H1 (cell line): ENCODE measurements around the gene GARS1. TPM values are rescaled to one million over a fixed set of nuclear protein-coding genes. Genes with fewer than 3 reads are reported as not detected.

ENCODE experiments used
- CTCF ChIA-PET: fragments of 300-600 bp; sonication (Branson Sonifier 250); formaldehyde crosslinking; loops from one replicate; lab custom pipeline; 2021; ENCODE audit not compliant: partially characterized antibody; lab: Charles Lee
- POLR2A ChIA-PET: fragments of 300-600 bp; sonication (Branson Sonifier 250); formaldehyde crosslinking; loops from one replicate; lab custom pipeline; 2021; ENCODE audit warnings: inconsistent platforms; ENCODE audit not compliant: partially characterized antibody; lab: Charles Lee
- DNase-seq, 2 experiments: peaks; one replicate each; pipeline versions ENCODE4 v3.0.0 to v3.0.0-alpha.2; 2010 to 2022; ENCODE audit warnings: low spot score in 2 of 2, low read depth in 1 of 2, mixed read lengths in 1 of 2
- FAIRE-seq: peaks from 2 replicates; lab custom pipeline; 2011; peaks lifted over from hg19 to GRCh38; lab: Jason Lieb, UNC
- H2AFZ ChIP-seq: 2 replicates; pipeline ENCODE4 v1.8.1; 2012; ENCODE audit warnings: low read length, inconsistent platforms
- H2AK5ac ChIP-seq: 2 replicates; pipeline ENCODE4 v1.6.1; 2013; ENCODE audit warnings: low read depth, low read length
- H2BK120ac ChIP-seq: replicated peaks from 2 replicates; pipeline ENCODE3; 2013; ENCODE audit warnings: low read depth, low read length, inconsistent platforms
- H2BK12ac ChIP-seq: 2 replicates; pipeline ENCODE4 v1.6.1; 2013; ENCODE audit warnings: low read depth, low read length
- H2BK15ac ChIP-seq: 2 replicates; pipeline ENCODE4 v1.6.1; 2013; ENCODE audit warnings: low read length
- H2BK20ac ChIP-seq: 2 replicates; pipeline ENCODE4 v1.6.1; 2013; ENCODE audit warnings: low read length
- H2BK5ac ChIP-seq: 2 replicates; pipeline ENCODE4 v1.6.1; 2013; ENCODE audit warnings: low read depth, low read length
- H3K14ac ChIP-seq: 2 replicates; pipeline ENCODE4 v1.6.1; 2013; ENCODE audit warnings: inconsistent platforms; ENCODE audit not compliant: insufficient read length
- H3K18ac ChIP-seq: 2 replicates; pipeline ENCODE4 v1.6.1; 2013; ENCODE audit warnings: low read length; ENCODE audit errors: extremely low read depth
- H3K23ac ChIP-seq: 2 replicates; pipeline ENCODE4 v1.6.1; 2013; ENCODE audit warnings: inconsistent platforms; ENCODE audit not compliant: insufficient read length
- H3K23me2 ChIP-seq: 2 replicates; pipeline ENCODE4 v1.6.1; 2013; ENCODE audit warnings: low read depth, low read length
- H3K27ac ChIP-seq: 2 replicates; pipeline ENCODE4 v1.6.1; 2011; ENCODE audit warnings: low read depth, low read length, inconsistent platforms
- H3K27me3 ChIP-seq, 4 experiments: replicated peaks in 1 of 4; 1 replicate in 1 of 4; 2 replicates in 3 of 4; pipeline versions ENCODE4 v1.6.1 to v1.8.1; 2011 to 2013; ENCODE audit warnings: low read length in 3 of 4, mild to moderate bottlenecking in 3 of 4, inconsistent platforms in 2 of 4, mixed read lengths in 2 of 4, moderate library complexity in 1 of 4; ENCODE audit not compliant: control insufficient read depth in 3 of 4, insufficient read depth in 3 of 4; ENCODE audit errors: extremely low read depth in 1 of 4
- H3K36me3 ChIP-seq, 4 experiments: 2 replicates each; pipeline versions ENCODE4 v1.6.1 to v1.8.1; 2011 to 2013; ENCODE audit warnings: mild to moderate bottlenecking in 4 of 4, low read length in 3 of 4, moderate library complexity in 2 of 4, control low read depth in 1 of 4, inconsistent platforms in 1 of 4; ENCODE audit not compliant: insufficient read depth in 4 of 4, control insufficient read depth in 2 of 4
- H3K4ac ChIP-seq: replicated peaks from 2 replicates; pipeline ENCODE3; 2013; ENCODE audit warnings: low read length, low read depth, mixed read lengths, inconsistent platforms; ENCODE audit not compliant: insufficient read length
- H3K4me1 ChIP-seq, 4 experiments: replicated peaks in 1 of 4; 1 replicate in 1 of 4; 2 replicates in 3 of 4; pipeline versions ENCODE4 v1.6.1 to v1.8.1; 2011 to 2013; ENCODE audit warnings: low read length in 3 of 4, inconsistent platforms in 2 of 4, mixed read lengths in 1 of 4; ENCODE audit not compliant: insufficient read depth in 4 of 4, control insufficient read depth in 3 of 4
- H3K4me2 ChIP-seq, 2 experiments: 2 replicates each; pipeline versions ENCODE4 v1.6.1 to v1.8.1; 2011 to 2013; ENCODE audit warnings: low read depth in 2 of 2, low read length in 2 of 2, control low read depth in 1 of 2, inconsistent platforms in 1 of 2, mild to moderate bottlenecking in 1 of 2; ENCODE audit not compliant: insufficient read depth in 1 of 2
- H3K4me3 ChIP-seq, 4 experiments: fragments of 200-600, 300-600 bp in 1 of 4; sonication (generic), shearing (Covaris generic), sonication (Bioruptor Twin) in 1 of 4; 2 replicates each; pipeline versions ENCODE4 v1.5.1 to v1.8.1; 2011 to 2016; ENCODE audit warnings: low read length in 4 of 4, low read depth in 3 of 4, control low read depth in 2 of 4, inconsistent platforms in 2 of 4, mild to moderate bottlenecking in 2 of 4, mixed read lengths in 1 of 4, moderate library complexity in 1 of 4; ENCODE audit not compliant: insufficient read depth in 2 of 4; ENCODE audit errors: extremely low read depth in 1 of 4
- H3K56ac ChIP-seq: replicated peaks from 2 replicates; pipeline ENCODE3; 2013; ENCODE audit warnings: low read depth, mild to moderate bottlenecking, mixed read lengths, low read length, inconsistent platforms; ENCODE audit not compliant: insufficient read length
- H3K79me1 ChIP-seq: 2 replicates; pipeline ENCODE4 v1.6.1; 2013; ENCODE audit warnings: low read depth, low read length, control low read depth
- H3K79me2 ChIP-seq, 2 experiments: 2 replicates each; pipeline versions ENCODE4 v1.6.1 to v1.8.1; 2012 to 2013; ENCODE audit warnings: low read length in 2 of 2, mild to moderate bottlenecking in 2 of 2, inconsistent platforms in 1 of 2; ENCODE audit not compliant: insufficient read depth in 2 of 2, control insufficient read depth in 1 of 2
- H3K9ac ChIP-seq, 4 experiments: replicated peaks in 1 of 4; 1 replicate in 1 of 4; 2 replicates in 3 of 4; pipeline versions ENCODE4 v1.6.1 to v1.8.1; 2011 to 2013; ENCODE audit warnings: low read depth in 3 of 4, low read length in 3 of 4, control low read depth in 2 of 4, mild to moderate bottlenecking in 2 of 4, moderate library complexity in 2 of 4, inconsistent platforms in 1 of 4; ENCODE audit errors: extremely low read depth in 1 of 4
- H3K9me3 ChIP-seq, 2 experiments: 2 replicates each; pipeline versions ENCODE4 v1.6.1 to v1.8.1; 2012 to 2013; ENCODE audit warnings: mild to moderate bottlenecking in 2 of 2, moderate library complexity in 2 of 2, control low read depth in 1 of 2, inconsistent platforms in 1 of 2, low read depth in 1 of 2, low read length in 1 of 2, mixed read lengths in 1 of 2; ENCODE audit not compliant: insufficient read depth in 2 of 2
- H4K20me1 ChIP-seq, 2 experiments: replicated peaks in 1 of 2; 2 replicates each; pipeline versions ENCODE3 to v1.8.1; 2011 to 2013; ENCODE audit warnings: inconsistent platforms in 2 of 2, low read length in 2 of 2, mild to moderate bottlenecking in 1 of 2; ENCODE audit not compliant: insufficient read depth in 2 of 2, control insufficient read depth in 1 of 2
- H4K5ac ChIP-seq: 2 replicates; pipeline ENCODE4 v1.6.1; 2013; ENCODE audit warnings: low read length, low read depth, mixed read lengths, inconsistent platforms; ENCODE audit not compliant: insufficient read length
- H4K8ac ChIP-seq: 2 replicates; pipeline ENCODE4 v1.8.0; 2013; ENCODE audit warnings: mild to moderate bottlenecking, moderate library complexity, low read length, inconsistent platforms; ENCODE audit not compliant: insufficient read depth; ENCODE audit errors: extremely low read depth
- H4K91ac ChIP-seq: replicated peaks from 2 replicates; pipeline ENCODE3; 2013; ENCODE audit warnings: low read length, mixed read lengths, inconsistent platforms; ENCODE audit not compliant: insufficient read length
- CHD1 ChIP-seq: IDR thresholded peaks from 2 replicates; pipeline ENCODE4 v1.6.1; 2012; ENCODE audit warnings: low read depth, low read length, improper control_type of control experiment
- GTF2F1 ChIP-seq: IDR thresholded peaks from 2 replicates; pipeline ENCODE4 v1.6.1; 2012; ENCODE audit warnings: low read depth, low read length, improper control_type of control experiment, borderline replicate concordance
- KDM1A ChIP-seq: fragments of 200-600, 300-600 bp; sonication (generic); IDR thresholded peaks from 2 replicates; pipeline ENCODE4 v1.7.1; 2016; ENCODE audit warnings: mild to moderate bottlenecking, low read length, borderline replicate concordance
- NANOG ChIP-seq: IDR thresholded peaks from 2 replicates; pipeline ENCODE4 v1.6.1; 2011; ENCODE audit warnings: low read length, low read depth, mild to moderate bottlenecking, inconsistent platforms; ENCODE audit not compliant: insufficient read depth, poor library complexity, severe bottlenecking
- NRF1 ChIP-seq: IDR thresholded peaks from 2 replicates; pipeline ENCODE4 v1.6.1; 2011; ENCODE audit warnings: mild to moderate bottlenecking, low read depth, low read length, improper control_type of control experiment
- SUZ12 ChIP-seq: fragments of 200-600 bp; sonication (generic); IDR thresholded peaks from 2 replicates; pipeline ENCODE4 v1.6.1; 2012; ENCODE audit warnings: mild to moderate bottlenecking, inconsistent platforms, low read length, moderate library complexity, mixed read lengths
- YY1 ChIP-seq: IDR thresholded peaks from 2 replicates; pipeline ENCODE4 v1.6.1; 2011; ENCODE audit warnings: low read depth, mild to moderate bottlenecking, low read length
- WGBS, 2 experiments: shearing (Covaris generic) in 1 of 2; methylation state at CpG; one replicate each; pipeline versions ENCODE4 v1.1.6 to v1.1.7; 2013 to 2015; ENCODE audit warnings: low lambda C conversion rate in 2 of 2, mixed read lengths in 2 of 2, inconsistent platforms in 1 of 2, low coverage in 1 of 2, missing lambda C conversion rate in 1 of 2; ENCODE audit not compliant: insufficient replicate concordance in 2 of 2, insufficient coverage in 1 of 2, insufficient read length in 1 of 2; ENCODE audit errors: extremely low coverage in 1 of 2, missing lambda C conversion rate in 1 of 2; 5-methylcytosine and 5-hydroxymethylcytosine counted together
- polyA plus RNA-seq, 7 experiments: library from polyadenylated mRNA; depleted of rRNA in 3 of 7; stranded (reverse) in 5 of 7; unstranded in 2 of 7; fragments of >200 nt in 5 of 7; fragments of 200-250 nt in 2 of 7; gene quantifications; 1 replicate in 5 of 7; 2 replicates in 1 of 7; 4 replicates in 1 of 7; pipeline versions ENCODE4 v1.2.1 to v1.2.3, GENCODE V29; 2011 to 2013; ENCODE audit warnings: missing spikeins in 2 of 7, mixed read lengths in 2 of 7
- total RNA-seq: library from RNA; stranded (reverse); fragmentation: NEBNext Ultra II Directional; extraction: Animal tissue kit (Norgen Biotek cat#: 25700); gene quantifications from 2 replicates; pipeline ENCODE4 v1.2.1, GENCODE V29; 2021
- TF ChIP-seq, protein P1 (sequence below), 3 experiments: IDR thresholded peaks; 1 replicate in 2 of 3; 2 replicates in 1 of 3; pipeline versions ENCODE4 v1.5.1 to v1.6.1; 2011; ENCODE audit warnings: low read length in 3 of 3, mild to moderate bottlenecking in 3 of 3, inconsistent platforms in 2 of 3, low read depth in 1 of 3, moderate library complexity in 1 of 3; ENCODE audit not compliant: insufficient read depth in 1 of 3; ENCODE audit errors: control extremely low read depth in 1 of 3
- TF ChIP-seq, protein P2 (sequence below): IDR thresholded peaks from 2 replicates; pipeline ENCODE4 v1.6.1; 2012; ENCODE audit warnings: low read length, inconsistent platforms

The GARS1 gene
- total and polyA plus RNA-seq, 2 of the 8 experiments (the other 6 are each of a cell fraction or from before 2014, with no cell fraction given) = 270 to 476 TPM

DNA sequence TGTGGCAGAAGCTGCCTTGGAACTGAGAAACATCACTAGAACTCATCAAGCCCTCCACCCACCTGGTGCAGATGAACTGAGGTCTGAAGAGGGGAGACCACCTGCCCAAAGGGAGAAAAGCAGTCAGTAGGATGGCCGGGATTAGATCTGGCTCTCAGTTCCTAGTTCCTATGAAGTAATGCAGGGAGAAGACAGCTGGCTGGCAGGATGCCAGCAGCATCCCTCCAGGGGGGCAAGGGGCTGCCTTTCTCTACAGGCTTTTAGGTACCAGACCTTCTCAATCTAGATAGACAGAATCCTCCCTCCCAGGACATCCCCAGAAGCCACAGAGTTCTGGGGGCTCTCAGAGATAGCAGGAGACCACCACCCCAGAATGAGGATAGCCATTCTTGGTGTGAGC lies 79.7 kb downstream of the GARS1 start:
- no peak overlapping the region for H3K56ac ChIP-seq
- no peak overlapping the region for H3K4me2 ChIP-seq
- H2BK12ac ChIP-seq = no peak overlapping the region
- H4K5ac ChIP-seq = no peak overlapping the region
- H2AFZ ChIP-seq = no peak overlapping the region
- ChIA-PET POLR2A (interaction anchor here (0.8 to 1.9 kb wide), 2 partner anchors 8 to 10 kb away, joined by 3 to 6 read pairs; no protein-coding TSS in a partner anchor), CTCF (interaction anchor here (0.6 to 1.4 kb wide), 3 partner anchors 11 to 33 kb away, joined by 3 to 4 read pairs (median 4); no protein-coding TSS in a partner anchor)
- H3K27me3 ChIP-seq = peaks cover 0 to 5% (median 0%) of the 10 kb centered on the region in 4 experiments; a peak in 2 of 7 replicates
- H3K36me3 ChIP-seq = no peaks in the 10 kb centered on the region
- peaks cover 3 to 18% of the 10 kb centered on the region in 2 experiments for H4K20me1 ChIP-seq
- 90% methylated on average over 1 of the region's 1 CpG; no CpG with 5 or more reads in 1 of the 2 experiments for whole genome bisulfite sequencing, 2 experiments
- no peak overlapping the region for H3K27ac ChIP-seq
- H2AK5ac ChIP-seq = no peak overlapping the region
- no peak overlapping the region for H2BK15ac ChIP-seq
- no peak overlapping the region for H3K9ac ChIP-seq
- H3K23ac ChIP-seq = no peak overlapping the region
- H2BK5ac ChIP-seq = no peak overlapping the region
- DNase-seq (no peak), FAIRE-seq (no peak)
- no peaks in the 10 kb centered on the region; the same call in 1 of the 2 replicates for H3K79me1 ChIP-seq
- H3K9me3 ChIP-seq = no peaks in the 10 kb centered on the region
- no peaks in the 10 kb centered on the region for H3K23me2 ChIP-seq
- H4K8ac ChIP-seq = no peak overlapping the region
- no peaks in the 10 kb centered on the region for H3K79me2 ChIP-seq
- H3K4ac ChIP-seq = no peak overlapping the region
- no peak overlapping the region for H4K91ac ChIP-seq
- H2BK120ac ChIP-seq = no peak overlapping the region
- H2BK20ac ChIP-seq = no peak overlapping the region
- peaks cover 0 to 1% (median 0%) of the 10 kb centered on the region in 4 experiments; a peak in 5 of 7 replicates for H3K4me1 ChIP-seq
- no peak overlapping the region for H3K14ac ChIP-seq
- no peak overlapping the region for H3K4me3 ChIP-seq
- H3K18ac ChIP-seq = no peak overlapping the region
- TF ChIP-seq CHD1 = no peak
- TF ChIP-seq NRF1 = no peak
- no peak for TF ChIP-seq NANOG
- TF ChIP-seq, protein P1, sequence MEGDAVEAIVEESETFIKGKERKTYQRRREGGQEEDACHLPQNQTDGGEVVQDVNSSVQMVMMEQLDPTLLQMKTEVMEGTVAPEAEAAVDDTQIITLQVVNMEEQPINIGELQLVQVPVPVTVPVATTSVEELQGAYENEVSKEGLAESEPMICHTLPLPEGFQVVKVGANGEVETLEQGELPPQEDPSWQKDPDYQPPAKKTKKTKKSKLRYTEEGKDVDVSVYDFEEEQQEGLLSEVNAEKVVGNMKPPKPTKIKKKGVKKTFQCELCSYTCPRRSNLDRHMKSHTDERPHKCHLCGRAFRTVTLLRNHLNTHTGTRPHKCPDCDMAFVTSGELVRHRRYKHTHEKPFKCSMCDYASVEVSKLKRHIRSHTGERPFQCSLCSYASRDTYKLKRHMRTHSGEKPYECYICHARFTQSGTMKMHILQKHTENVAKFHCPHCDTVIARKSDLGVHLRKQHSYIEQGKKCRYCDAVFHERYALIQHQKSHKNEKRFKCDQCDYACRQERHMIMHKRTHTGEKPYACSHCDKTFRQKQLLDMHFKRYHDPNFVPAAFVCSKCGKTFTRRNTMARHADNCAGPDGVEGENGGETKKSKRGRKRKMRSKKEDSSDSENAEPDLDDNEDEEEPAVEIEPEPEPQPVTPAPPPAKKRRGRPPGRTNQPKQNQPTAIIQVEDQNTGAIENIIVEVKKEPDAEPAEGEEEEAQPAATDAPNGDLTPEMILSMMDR (IDR thresholded peaks at IDR 0.05; ENCODE audit: control extremely low read depth in 1 of 3, insufficient read depth in 1 of 3, low read depth in 1 of 3, low read length in 3 of 3) = no peak
- TF ChIP-seq KDM1A = no peak
- no peak for TF ChIP-seq SUZ12
- TF ChIP-seq, protein P2, sequence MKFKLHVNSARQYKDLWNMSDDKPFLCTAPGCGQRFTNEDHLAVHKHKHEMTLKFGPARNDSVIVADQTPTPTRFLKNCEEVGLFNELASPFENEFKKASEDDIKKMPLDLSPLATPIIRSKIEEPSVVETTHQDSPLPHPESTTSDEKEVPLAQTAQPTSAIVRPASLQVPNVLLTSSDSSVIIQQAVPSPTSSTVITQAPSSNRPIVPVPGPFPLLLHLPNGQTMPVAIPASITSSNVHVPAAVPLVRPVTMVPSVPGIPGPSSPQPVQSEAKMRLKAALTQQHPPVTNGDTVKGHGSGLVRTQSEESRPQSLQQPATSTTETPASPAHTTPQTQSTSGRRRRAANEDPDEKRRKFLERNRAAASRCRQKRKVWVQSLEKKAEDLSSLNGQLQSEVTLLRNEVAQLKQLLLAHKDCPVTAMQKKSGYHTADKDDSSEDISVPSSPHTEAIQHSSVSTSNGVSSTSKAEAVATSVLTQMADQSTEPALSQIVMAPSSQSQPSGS = no peak
- TF ChIP-seq YY1 = no peak
- no peak for TF ChIP-seq GTF2F1
